ENCODE results near the gene FAAP20. TPM values are rescaled to one million over a fixed set of nuclear protein-coding genes. Genes with fewer than 3 reads are reported as not detected.
A peak's percentile ranks its signal among the peaks of the same experiment; 100 is the strongest.

The FAAP20 gene
- total and polyA plus RNA-seq, 8 donors = 17.2 to 75.6 (median 24.1) TPM

GRCh38 chr1:2228157-2228594, 33.6 kb upstream of the FAAP20 start, which contains the start of gene SKI:
TSS of gene SKI (plus strand) at chr1:2228319. CDS start at chr1:2228767, 448 bp downstream.
- FAIRE-seq (no peak), ATAC-seq (no peak), DNase-seq (peak in 1 of 6 donors; percentile 60)
- Histone ChIP-seq H3K27ac (peak within 1 kb of the TSS; percentile 94 to 98 (median 96)), H3K4me1 (peaks cover 10 to 30% (median 26%) of the 10 kb centered on the region in 3 donors), H3K27me3 (no peaks in the 10 kb centered on the region), H3K4me3 (peak within 1 kb of the TSS; percentile 51 to 80 (median 66)), H3K9me3 (no peaks in the 10 kb centered on the region), H3K36me3 (no peaks in the 10 kb centered on the region)
- WGBS, 2 donors = 1% methylated on average over 100 of the region's 100 CpGs; no CpG with 5 or more reads in 1 of the 2 donors
- TF ChIP-seq CTCF (IDR thresholded peaks at IDR 0.05) = no peak
- intact Hi-C loops (cut with DNase I) = no loop called here

GRCh38 chr1:2227346-2228156, 33.0 kb upstream of the FAAP20 start:
- Histone ChIP-seq H3K27me3 (no peaks in the 10 kb centered on the region), H3K27ac (peak overlapping the region; percentile 94 to 98 (median 96)), H3K36me3 (no peaks in the 10 kb centered on the region), H3K4me3 (peak overlapping the region; percentile 48 to 80 (median 66)), H3K4me1 (peaks cover 6 to 26% (median 20%) of the 10 kb centered on the region in 3 donors), H3K9me3 (no peaks in the 10 kb centered on the region)
- ATAC-seq = peak; percentile 87 to 94 (median 92)
- intact Hi-C loops (cut with DNase I) = no loop called here
- peak; percentile 95 to 99 (median 99) for DNase-seq
- no peak for FAIRE-seq
- WGBS, 2 donors = 0% methylated on average over 20 to 128 of the region's 129 CpGs
- TF ChIP-seq CTCF (IDR thresholded peaks at IDR 0.05) = no peak

GRCh38 chr1:2226525-2227345, 32.2 kb upstream of the FAAP20 start:
- Histone ChIP-seq H3K4me3 (peak overlapping the region; percentile 48 to 80 (median 66)), H3K9me3 (no peaks in the 10 kb centered on the region), H3K27ac (peak overlapping the region; percentile 94 to 98 (median 96)), H3K4me1 (peaks cover 0 to 19% (median 12%) of the 10 kb centered on the region in 3 donors), H3K27me3 (no peaks in the 10 kb centered on the region), H3K36me3 (no peaks in the 10 kb centered on the region)
- FAIRE-seq (no peak), DNase-seq (peak in 5 of 6 donors; percentile 48 to 86 (median 70)), ATAC-seq (peak in 1 of 4 donors; percentile 6)
- 17 to 22% methylated on average over 38 to 73 of the region's 73 CpGs for WGBS, 2 donors
- intact Hi-C loops (cut with DNase I) = no loop called here
- no peak for TF ChIP-seq CTCF (IDR thresholded peaks at IDR 0.05)

- TF ChIP-seq CTCF (IDR thresholded peaks at IDR 0.05) = no peak
- H3K4me3 ChIP-seq = no peak overlapping the region
- H3K27me3 ChIP-seq = no peaks in the 10 kb centered on the region
- ATAC-seq = no peak
- FAIRE-seq = no peak
- H3K4me1 ChIP-seq = peaks cover 0 to 8% (median 3%) of the 10 kb centered on the region in 3 donors
- peak in 3 of 6 donors; percentile 15 to 67 (median 38) for DNase-seq
- intact Hi-C loops (cut with DNase I) = no loop called here
- 80 to 84% methylated on average over 18 of the region's 18 CpGs for WGBS, 2 donors
- no peaks in the 10 kb centered on the region for H3K36me3 ChIP-seq
- H3K9me3 ChIP-seq = no peaks in the 10 kb centered on the region
- no peak overlapping the region for H3K27ac ChIP-seq
Measured at GRCh38 chr1:2224631-2225428, 30.3 kb upstream of the FAAP20 start.

Data from pancreas (tissue), 10 donors.